ENCODE results near the gene CCDC27. TPM values are rescaled to one million over a fixed set of nuclear protein-coding genes. Genes with fewer than 3 reads are reported as not detected.

Gene CCDC27
- total RNA-seq, 1 donor from 2014 or later, result not detected

- intact Hi-C loops (cut with DNase I), result no loop called here
- Histone ChIP-seq H3K4me3 (no peak overlapping the region), H3K27me3 (ENCODE audit: low read depth) (peaks cover 6% of the 10 kb centered on the region), H3K4me1 (no peaks in the 10 kb centered on the region), H3K27ac (no peak overlapping the region), H3K9me3 (no peaks in the 10 kb centered on the region), H3K36me3 (peaks cover 30% of the 10 kb centered on the region)
- no peak for ATAC-seq
- no peak for DNase-seq
- TF ChIP-seq, protein P1, sequence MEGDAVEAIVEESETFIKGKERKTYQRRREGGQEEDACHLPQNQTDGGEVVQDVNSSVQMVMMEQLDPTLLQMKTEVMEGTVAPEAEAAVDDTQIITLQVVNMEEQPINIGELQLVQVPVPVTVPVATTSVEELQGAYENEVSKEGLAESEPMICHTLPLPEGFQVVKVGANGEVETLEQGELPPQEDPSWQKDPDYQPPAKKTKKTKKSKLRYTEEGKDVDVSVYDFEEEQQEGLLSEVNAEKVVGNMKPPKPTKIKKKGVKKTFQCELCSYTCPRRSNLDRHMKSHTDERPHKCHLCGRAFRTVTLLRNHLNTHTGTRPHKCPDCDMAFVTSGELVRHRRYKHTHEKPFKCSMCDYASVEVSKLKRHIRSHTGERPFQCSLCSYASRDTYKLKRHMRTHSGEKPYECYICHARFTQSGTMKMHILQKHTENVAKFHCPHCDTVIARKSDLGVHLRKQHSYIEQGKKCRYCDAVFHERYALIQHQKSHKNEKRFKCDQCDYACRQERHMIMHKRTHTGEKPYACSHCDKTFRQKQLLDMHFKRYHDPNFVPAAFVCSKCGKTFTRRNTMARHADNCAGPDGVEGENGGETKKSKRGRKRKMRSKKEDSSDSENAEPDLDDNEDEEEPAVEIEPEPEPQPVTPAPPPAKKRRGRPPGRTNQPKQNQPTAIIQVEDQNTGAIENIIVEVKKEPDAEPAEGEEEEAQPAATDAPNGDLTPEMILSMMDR (IDR thresholded peaks at IDR 0.05), result no peak
Measured at GRCh38 chr1:3732434-3733093, 19.7 kb upstream of the CCDC27 start.

DNA sequence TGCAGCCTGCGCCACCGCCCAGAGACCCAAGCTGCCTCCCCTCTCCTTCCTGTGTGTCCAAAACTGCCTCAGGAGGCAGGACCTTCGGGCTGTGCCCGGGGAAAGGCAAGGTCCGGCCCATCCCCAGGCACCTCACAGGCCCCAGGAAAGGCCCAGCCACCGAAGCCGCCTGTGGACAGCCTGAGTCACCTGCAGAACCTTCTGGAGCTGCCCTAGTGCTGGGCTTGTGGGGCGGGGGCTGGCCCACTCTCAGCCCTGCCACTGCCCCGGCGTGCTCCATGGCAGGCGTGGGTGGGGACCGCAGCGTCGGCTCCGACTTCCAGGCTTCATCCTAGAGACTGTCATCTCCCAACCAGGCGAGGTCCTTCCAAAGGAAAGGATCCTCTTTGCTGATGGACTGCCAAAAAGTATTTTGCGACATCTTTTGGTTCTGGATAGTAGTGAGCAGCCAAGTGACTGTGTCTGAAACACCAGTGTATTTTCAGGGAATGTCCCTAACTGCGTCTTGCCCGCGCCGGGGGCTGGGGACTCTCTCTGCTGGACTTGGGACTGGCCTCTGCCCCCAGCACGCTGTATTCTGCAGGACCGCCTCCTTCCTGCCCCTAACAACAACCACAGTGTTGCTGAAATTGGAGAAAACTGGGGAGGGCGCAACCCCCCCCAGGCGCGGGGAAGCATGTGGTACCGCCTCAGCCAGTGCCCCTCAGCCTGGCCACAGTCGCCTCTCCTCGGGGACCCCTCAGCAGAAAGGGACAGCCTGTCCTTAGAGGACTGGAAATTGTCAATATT lies 19.0 kb upstream of the CCDC27 start:
- intact Hi-C loops (cut with DNase I), result no loop called here

DNA sequence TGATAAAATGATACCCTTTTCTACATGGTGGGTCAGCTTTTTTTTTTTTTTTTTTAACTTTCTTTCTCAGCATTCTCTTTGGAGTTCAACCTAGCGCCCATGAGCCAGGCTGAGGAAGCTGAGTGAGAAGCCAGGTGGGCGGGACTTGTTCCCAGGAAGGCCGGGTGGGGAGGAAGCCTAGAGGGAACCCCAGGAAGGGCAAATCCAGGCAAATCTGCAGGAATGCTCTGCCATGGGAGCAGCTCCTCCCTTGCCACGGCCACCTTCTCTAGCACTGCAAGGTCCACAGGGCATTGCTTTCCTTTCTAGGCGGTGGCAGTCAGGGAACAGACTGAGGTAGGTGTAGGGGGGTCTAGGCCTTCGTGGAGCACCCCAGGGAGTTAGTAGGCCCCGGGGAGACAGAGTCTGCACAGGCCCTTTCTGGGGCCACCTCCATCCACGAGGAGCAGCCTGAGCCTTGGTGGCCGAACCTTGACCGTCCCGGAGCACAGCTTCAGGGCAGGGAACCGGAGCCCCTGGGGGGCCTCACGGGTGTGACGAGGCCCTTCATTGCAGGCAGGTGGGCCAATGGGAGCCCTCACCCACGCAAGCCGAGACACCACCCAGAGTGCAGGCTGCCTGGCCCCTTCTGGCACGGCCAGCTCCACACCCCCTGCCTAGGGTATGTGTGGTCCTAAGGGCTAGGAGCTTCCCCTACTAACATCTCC lies 18.2 kb upstream of the CCDC27 start:
- TF ChIP-seq, protein P1 (IDR thresholded peaks at IDR 0.05), result no peak
- Histone ChIP-seq H3K9me3 (no peaks in the 10 kb centered on the region), H3K27ac (no peak overlapping the region), H3K4me1 (no peaks in the 10 kb centered on the region), H3K36me3 (peaks cover 45% of the 10 kb centered on the region), H3K4me3 (no peak overlapping the region), H3K27me3 (ENCODE audit: low read depth) (peaks cover 3% of the 10 kb centered on the region)
- DNase-seq (no peak), ATAC-seq (no peak)
- intact Hi-C loops (cut with DNase I), result no loop called here

More for the DNA sequence above, 19.0 kb upstream of the CCDC27 start:
- no peak overlapping the region for H3K27ac ChIP-seq
- H3K36me3 ChIP-seq, result peaks cover 37% of the 10 kb centered on the region
- DNase-seq, result no peak
- no peaks in the 10 kb centered on the region for H3K9me3 ChIP-seq
- TF ChIP-seq, protein P1 (IDR thresholded peaks at IDR 0.05), result no peak
- ATAC-seq, result no peak
- H3K27me3 ChIP-seq (ENCODE audit: low read depth), result peaks cover 3% of the 10 kb centered on the region
- no peak overlapping the region for H3K4me3 ChIP-seq
- no peaks in the 10 kb centered on the region for H3K4me1 ChIP-seq

GRCh38 chr1:3734602-3735001 lies 17.6 kb upstream of the CCDC27 start:
- H3K4me1 ChIP-seq, result no peaks in the 10 kb centered on the region
- no peak for DNase-seq
- intact Hi-C loops (cut with DNase I), result no loop called here

More at GRCh38 chr1:3734602-3735001, 17.6 kb upstream of the CCDC27 start:
- H3K36me3 ChIP-seq, result peaks cover 45% of the 10 kb centered on the region
- H3K27me3 ChIP-seq (ENCODE audit: low read depth), result peaks cover 3% of the 10 kb centered on the region
- H3K9me3 ChIP-seq, result no peaks in the 10 kb centered on the region
- ATAC-seq, result no peak
- TF ChIP-seq, protein P1 (IDR thresholded peaks at IDR 0.05), result no peak
- H3K27ac ChIP-seq, result no peak overlapping the region
- no peak overlapping the region for H3K4me3 ChIP-seq
